A673 (cell line): ENCODE measurements around the gene PIGU. TPM values are rescaled to one million over a fixed set of nuclear protein-coding genes. Genes with fewer than 3 reads are reported as not detected.

ENCODE experiments used
- BruUV-seq: library from RNA; stranded (reverse); fragments of 400-500 nt; replicated peaks from 2 replicates; lab custom pipeline; 2021; lab: Mats Ljungman, UMichigan
- CTCF ChIA-PET: fragments of 300-600 bp; sonication (Branson Sonifier 250); formaldehyde crosslinking; loops from one replicate; lab custom pipeline; 2022; ENCODE audit warnings: antibody characterized with exemption; lab: Charles Lee
- POLR2A ChIA-PET: fragments of 300-600 bp; sonication (Branson Sonifier 250); formaldehyde crosslinking; loops from one replicate; lab custom pipeline; 2022; ENCODE audit warnings: antibody characterized with exemption; ENCODE audit not compliant: low non-redundant PET; lab: Charles Lee
- DNase-seq: peaks from one replicate; pipeline ENCODE4 v3.0.0-alpha.2; 2015; ENCODE audit warnings: low spot score
- H3K27ac ChIP-seq: fragments of 200-600 bp; sonication (generic); 2 replicates; pipeline ENCODE4 v1.5.1; 2016; ENCODE audit warnings: mixed run types, low read depth, mild to moderate bottlenecking, mixed read lengths, antibody characterized with exemption, low read length; ENCODE audit not compliant: poor library complexity, severe bottlenecking
- H3K27me3 ChIP-seq: fragments of 200-600 bp; sonication (generic); replicated peaks from 2 replicates; pipeline ENCODE4 v1.6.1; 2017; ENCODE audit warnings: mixed run types, low read depth, mild to moderate bottlenecking, mixed read lengths, antibody characterized with exemption, low read length; ENCODE audit not compliant: insufficient read depth, poor library complexity
- H3K36me3 ChIP-seq: fragments of 200-600 bp; sonication (generic); 2 replicates; pipeline ENCODE4 v1.6.1; 2016; ENCODE audit warnings: mixed run types, mild to moderate bottlenecking, mixed read lengths, antibody characterized with exemption, low read length; ENCODE audit not compliant: insufficient read depth, poor library complexity, severe bottlenecking
- H3K4me1 ChIP-seq: fragments of 200-600 bp; sonication (generic); 2 replicates; pipeline ENCODE4 v1.6.1; 2017; ENCODE audit warnings: mixed run types, mild to moderate bottlenecking, mixed read lengths, antibody characterized with exemption, low read length; ENCODE audit not compliant: insufficient read depth, poor library complexity, severe bottlenecking
- H3K4me3 ChIP-seq: fragments of 200-600 bp; sonication (generic); 2 replicates; pipeline ENCODE4 v1.5.1; 2016; ENCODE audit warnings: low read depth, mixed run types, mild to moderate bottlenecking, mixed read lengths, low read length; ENCODE audit not compliant: poor library complexity, severe bottlenecking
- H3K9me3 ChIP-seq: fragments of 200-600 bp; sonication (generic); 2 replicates; pipeline ENCODE4 v1.6.1; 2016; ENCODE audit warnings: mixed run types, low read depth, mild to moderate bottlenecking, mixed read lengths, antibody characterized with exemption, low read length; ENCODE audit not compliant: poor library complexity, severe bottlenecking
- EZH2 ChIP-seq: fragments of 200-600 bp; sonication (generic); IDR thresholded peaks from 2 replicates; pipeline ENCODE4 v1.6.1; 2017; ENCODE audit warnings: borderline replicate concordance, low read depth, mild to moderate bottlenecking, mixed read lengths, antibody characterized with exemption, low read length; ENCODE audit not compliant: poor library complexity, severe bottlenecking
- intact Hi-C: fragments of 100-400 bp; cut with micrococcal nuclease; formaldehyde crosslinking; loops from one replicate; pipeline ENCODE4 v1.10.0; 2022; ENCODE audit not compliant: unreplicated experiment
- total RNA-seq: library from RNA; stranded (reverse); gene quantifications from 2 replicates; pipeline ENCODE4 v1.2.3, GENCODE V29; 2021
- TF ChIP-seq, protein P1 (sequence below): fragments of 300-800, 200-600 bp; sonication (generic); conservative IDR thresholded peaks from 2 replicates; pipeline ENCODE4 v1.5.1; 2017; ENCODE audit warnings: low read depth, mild to moderate bottlenecking, antibody characterized with exemption, low read length, moderate library complexity, mixed read lengths

PIGU gene
- total RNA-seq, 1 experiment from 2014 or later, result 31.4 TPM

DNA sequence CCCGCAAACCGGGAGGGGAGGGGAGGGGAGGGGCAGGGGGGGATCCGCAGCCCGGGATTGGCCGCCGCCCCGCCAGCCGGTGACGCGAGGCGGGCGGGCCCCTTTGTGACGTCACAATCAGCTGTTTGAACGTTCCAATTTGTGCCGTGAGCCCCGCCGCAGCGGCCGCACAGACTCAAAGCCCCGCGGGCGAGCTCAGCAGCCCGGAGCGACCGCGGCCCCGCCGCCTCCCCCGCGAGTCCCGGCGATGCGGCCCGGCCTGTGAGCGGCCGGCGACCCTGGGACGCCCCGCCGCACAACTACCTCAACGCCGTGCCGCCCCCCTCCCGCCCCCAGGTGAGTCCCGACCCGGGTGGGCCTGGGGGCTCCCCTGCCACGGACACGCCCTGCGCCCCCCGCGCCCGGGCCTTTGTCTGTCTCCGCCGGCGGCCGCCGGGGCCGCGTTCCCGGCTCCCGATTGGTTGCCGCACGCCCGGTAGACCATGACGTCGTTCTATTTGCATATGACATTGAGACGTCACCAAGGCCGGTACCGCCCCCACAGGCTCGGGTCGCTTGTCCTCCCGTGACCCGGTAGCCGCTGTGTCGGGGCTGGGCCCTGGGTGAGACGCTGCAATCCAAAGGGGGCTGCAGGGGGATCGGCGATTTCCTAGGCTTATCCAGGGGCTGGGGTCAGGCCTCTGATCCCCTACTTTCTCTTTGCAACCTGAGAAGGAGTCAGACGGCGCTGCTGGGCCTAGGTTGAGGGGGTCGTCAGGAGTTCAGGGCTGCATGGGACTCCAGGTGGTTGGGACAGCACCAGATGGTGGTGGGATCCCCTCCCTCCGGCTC, 27.5 kb upstream of the PIGU start, which contains the start of gene TP53INP2:
TSS of gene TP53INP2 (plus strand) at position 168 of the 831 bp plus-strand sequence. CDS start 4,396 bp downstream, outside the sequence.
- DNase-seq, result peak; percentile 90
- no TSS peak for BruUV-seq
- H3K4me1 ChIP-seq, result peaks cover 12% of the 10 kb centered on the region
- peak within 1 kb of the TSS; percentile 81 for H3K4me3 ChIP-seq
- H3K27me3 ChIP-seq, result no peaks in the 10 kb centered on the region
- intact Hi-C loops, result loop anchor here (5.0 kb wide), 3 partner anchors 147 to 392 kb away; partner anchors contain the start of gene MAP1LC3A
- POLR2A ChIA-PET, result interaction anchor here (0.5 kb wide), 1 partner anchor 9 kb away, joined by 9 read pairs; no protein-coding TSS in a partner anchor
- peak within 1 kb of the TSS; percentile 99 for H3K27ac ChIP-seq
- CTCF ChIA-PET, result interaction anchor here (2.3 kb wide), 1 partner anchor 392 kb away, joined by 8 read pairs; no protein-coding TSS in a partner anchor
- no peaks in the 10 kb centered on the region for H3K36me3 ChIP-seq
- TF ChIP-seq EZH2, result no peak
- TF ChIP-seq, protein P1, sequence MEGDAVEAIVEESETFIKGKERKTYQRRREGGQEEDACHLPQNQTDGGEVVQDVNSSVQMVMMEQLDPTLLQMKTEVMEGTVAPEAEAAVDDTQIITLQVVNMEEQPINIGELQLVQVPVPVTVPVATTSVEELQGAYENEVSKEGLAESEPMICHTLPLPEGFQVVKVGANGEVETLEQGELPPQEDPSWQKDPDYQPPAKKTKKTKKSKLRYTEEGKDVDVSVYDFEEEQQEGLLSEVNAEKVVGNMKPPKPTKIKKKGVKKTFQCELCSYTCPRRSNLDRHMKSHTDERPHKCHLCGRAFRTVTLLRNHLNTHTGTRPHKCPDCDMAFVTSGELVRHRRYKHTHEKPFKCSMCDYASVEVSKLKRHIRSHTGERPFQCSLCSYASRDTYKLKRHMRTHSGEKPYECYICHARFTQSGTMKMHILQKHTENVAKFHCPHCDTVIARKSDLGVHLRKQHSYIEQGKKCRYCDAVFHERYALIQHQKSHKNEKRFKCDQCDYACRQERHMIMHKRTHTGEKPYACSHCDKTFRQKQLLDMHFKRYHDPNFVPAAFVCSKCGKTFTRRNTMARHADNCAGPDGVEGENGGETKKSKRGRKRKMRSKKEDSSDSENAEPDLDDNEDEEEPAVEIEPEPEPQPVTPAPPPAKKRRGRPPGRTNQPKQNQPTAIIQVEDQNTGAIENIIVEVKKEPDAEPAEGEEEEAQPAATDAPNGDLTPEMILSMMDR, result no peak
- H3K9me3 ChIP-seq, result no peaks in the 10 kb centered on the region

GRCh38 chr20:34703424-34704176, 26.7 kb upstream of the PIGU start:
- intact Hi-C loops, result no loop called here
- H3K4me1 ChIP-seq, result peaks cover 10% of the 10 kb centered on the region
- H3K27me3 ChIP-seq, result no peaks in the 10 kb centered on the region
- TF ChIP-seq EZH2, result no peak
- TF ChIP-seq, protein P1, result no peak
- POLR2A ChIA-PET, result interaction anchor here (0.5 kb wide), 1 partner anchor 8 kb away, joined by 9 read pairs; no protein-coding TSS in a partner anchor
- peak; percentile 37 for DNase-seq
- H3K4me3 ChIP-seq, result peak overlapping the region; percentile 81
- no peaks in the 10 kb centered on the region for H3K36me3 ChIP-seq
- CTCF ChIA-PET, result interaction anchor here (2.3 kb wide), 1 partner anchor 391 kb away, joined by 8 read pairs; no protein-coding TSS in a partner anchor
- no TSS peak for BruUV-seq
- peak overlapping the region; percentile 99 for H3K27ac ChIP-seq
- no peaks in the 10 kb centered on the region for H3K9me3 ChIP-seq

DNA sequence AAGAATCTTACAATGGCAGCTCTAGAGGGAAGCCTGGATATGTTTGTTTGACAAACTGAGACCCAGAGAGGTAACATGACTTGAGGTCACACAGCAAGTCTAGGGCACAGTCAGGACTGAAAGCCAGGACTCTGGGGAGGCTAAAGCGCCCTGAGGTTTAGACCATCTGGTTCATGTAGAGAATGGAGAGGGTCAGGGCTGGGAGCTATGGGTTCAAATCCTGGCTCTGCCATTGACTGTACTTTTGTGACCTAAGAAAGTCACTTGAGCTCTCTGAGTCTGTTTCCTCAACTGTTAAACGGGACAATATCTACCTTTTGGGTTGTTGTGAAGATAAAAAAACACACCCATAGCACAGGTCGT, 26.1 kb upstream of the PIGU start:
- Histone ChIP-seq H3K27ac (no peak overlapping the region), H3K4me1 (peaks cover 4% of the 10 kb centered on the region), H3K36me3 (no peaks in the 10 kb centered on the region), H3K9me3 (no peaks in the 10 kb centered on the region), H3K4me3 (peak overlapping the region; percentile 81), H3K27me3 (no peaks in the 10 kb centered on the region)
- no peak for DNase-seq
- ChIA-PET CTCF (no interaction called here), POLR2A (no interaction called here)
- TF ChIP-seq EZH2, result no peak
- TF ChIP-seq, protein P1, result no peak
- no TSS peak for BruUV-seq
- intact Hi-C loops, result no loop called here
